ENCODE data around the gene SKOR2.

SKOR2 gene

DNA sequence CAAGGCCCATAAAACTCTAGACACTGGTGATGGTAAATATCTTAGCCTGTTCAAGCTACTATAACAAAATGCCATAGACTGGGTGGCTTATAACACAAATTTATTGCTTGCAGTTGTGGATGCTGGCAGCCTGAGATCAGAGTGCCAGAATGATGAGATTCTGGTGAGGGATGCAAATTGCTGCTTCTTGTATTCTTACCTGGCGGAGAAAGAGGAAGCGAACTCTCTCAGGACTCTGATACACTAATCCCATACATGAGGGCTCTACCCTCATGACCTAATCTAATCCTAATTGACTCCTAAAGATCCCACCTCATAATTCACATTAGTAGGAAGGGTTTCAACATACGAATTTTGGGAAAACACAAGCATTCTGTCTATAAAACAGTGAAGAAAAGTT is 70.7 kb downstream of the SKOR2 start:
- no peaks in the 10 kb centered on the region for H3K4me1 ChIP-seq (ENCODE audit: low read length)
- no peaks in the 10 kb centered on the region for H3K9me3 ChIP-seq (replicated peaks; ENCODE audit: insufficient read depth, low read length)
- H3K27me3 ChIP-seq (replicated peaks; ENCODE audit: insufficient read depth, low read length): no peaks in the 10 kb centered on the region
- no peak overlapping the region for H2AFZ ChIP-seq (ENCODE audit: low read length)
- H3K9me2 ChIP-seq (replicated peaks; ENCODE audit: insufficient read depth, low read length): no peaks in the 10 kb centered on the region
- no peak overlapping the region for H3K27ac ChIP-seq (ENCODE audit: low read length)
- no peaks in the 10 kb centered on the region for H4K20me1 ChIP-seq (ENCODE audit: insufficient read depth, low read length)
- H3K4me2 ChIP-seq (ENCODE audit: low read depth, low read length): no peak overlapping the region
- H3F3A ChIP-seq (ENCODE audit: insufficient read depth, low read length): no peaks in the 10 kb centered on the region
- no peak overlapping the region for H3K4me3 ChIP-seq (ENCODE audit: low read length)
- no peaks in the 10 kb centered on the region for H3K36me3 ChIP-seq (replicated peaks; ENCODE audit: insufficient read depth, low read length)
- TF ChIP-seq, protein P1, sequence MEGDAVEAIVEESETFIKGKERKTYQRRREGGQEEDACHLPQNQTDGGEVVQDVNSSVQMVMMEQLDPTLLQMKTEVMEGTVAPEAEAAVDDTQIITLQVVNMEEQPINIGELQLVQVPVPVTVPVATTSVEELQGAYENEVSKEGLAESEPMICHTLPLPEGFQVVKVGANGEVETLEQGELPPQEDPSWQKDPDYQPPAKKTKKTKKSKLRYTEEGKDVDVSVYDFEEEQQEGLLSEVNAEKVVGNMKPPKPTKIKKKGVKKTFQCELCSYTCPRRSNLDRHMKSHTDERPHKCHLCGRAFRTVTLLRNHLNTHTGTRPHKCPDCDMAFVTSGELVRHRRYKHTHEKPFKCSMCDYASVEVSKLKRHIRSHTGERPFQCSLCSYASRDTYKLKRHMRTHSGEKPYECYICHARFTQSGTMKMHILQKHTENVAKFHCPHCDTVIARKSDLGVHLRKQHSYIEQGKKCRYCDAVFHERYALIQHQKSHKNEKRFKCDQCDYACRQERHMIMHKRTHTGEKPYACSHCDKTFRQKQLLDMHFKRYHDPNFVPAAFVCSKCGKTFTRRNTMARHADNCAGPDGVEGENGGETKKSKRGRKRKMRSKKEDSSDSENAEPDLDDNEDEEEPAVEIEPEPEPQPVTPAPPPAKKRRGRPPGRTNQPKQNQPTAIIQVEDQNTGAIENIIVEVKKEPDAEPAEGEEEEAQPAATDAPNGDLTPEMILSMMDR (IDR thresholded peaks at IDR 0.05; ENCODE audit: low read length): no peak
- TF ChIP-seq EZH2phosphoT487 (IDR thresholded peaks at IDR 0.05; ENCODE audit: low read length): no peak
- no peak for TF ChIP-seq EZH2 (optimal IDR thresholded peaks at IDR 0.05; ENCODE audit: low read depth, low read length)
- DNase-seq: no peak
- H3K79me2 ChIP-seq (ENCODE audit: low read length): peaks cover 4% of the 10 kb centered on the region
- no peak overlapping the region for H3K9ac ChIP-seq (ENCODE audit: low read length)

GRCh38 chr18:47179520-47179919 is 71.9 kb downstream of the SKOR2 start:
- no peak for DNase-seq
- Histone ChIP-seq H3F3A (ENCODE audit: insufficient read depth, low read length) (no peaks in the 10 kb centered on the region), H3K4me2 (ENCODE audit: low read depth, low read length) (no peak overlapping the region), H2AFZ (ENCODE audit: low read length) (no peak overlapping the region), H3K4me1 (ENCODE audit: low read length) (peaks cover 4% of the 10 kb centered on the region), H3K9me2 (replicated peaks; ENCODE audit: insufficient read depth, low read length) (no peaks in the 10 kb centered on the region), H3K27ac (ENCODE audit: low read length) (no peak overlapping the region), H3K9ac (ENCODE audit: low read length) (no peak overlapping the region), H3K79me2 (ENCODE audit: low read length) (peaks cover 17% of the 10 kb centered on the region), H3K27me3 (replicated peaks; ENCODE audit: insufficient read depth, low read length) (no peaks in the 10 kb centered on the region), H3K9me3 (replicated peaks; ENCODE audit: insufficient read depth, low read length) (no peaks in the 10 kb centered on the region), H4K20me1 (ENCODE audit: insufficient read depth, low read length) (no peaks in the 10 kb centered on the region), H3K36me3 (replicated peaks; ENCODE audit: insufficient read depth, low read length) (no peaks in the 10 kb centered on the region), H3K4me3 (ENCODE audit: low read length) (no peak overlapping the region)
- TF ChIP-seq EZH2phosphoT487 (IDR thresholded peaks at IDR 0.05; ENCODE audit: low read length) (no peak), EZH2 (optimal IDR thresholded peaks at IDR 0.05; ENCODE audit: low read depth, low read length) (no peak)
- TF ChIP-seq, protein P1 (IDR thresholded peaks at IDR 0.05; ENCODE audit: low read length): no peak

GRCh38 chr18:47175898-47176575 is 75.4 kb downstream of the SKOR2 start, which contains the start of gene IER3IP1:
Gene IER3IP1 (minus strand): TSS chr18:47176364. CDS start chr18:47176277, 87 bp downstream.
- H3K4me3 ChIP-seq (ENCODE audit: low read length): peak within 1 kb of the TSS; percentile 99
- peaks cover 51% of the 10 kb centered on the region for H3K79me2 ChIP-seq (ENCODE audit: low read length)

More at GRCh38 chr18:47175898-47176575, 75.4 kb downstream of the SKOR2 start, which contains the start of gene IER3IP1:
- DNase-seq: peak; percentile 90
- no peaks in the 10 kb centered on the region for H3K36me3 ChIP-seq (replicated peaks; ENCODE audit: insufficient read depth, low read length)
- H3K27me3 ChIP-seq (replicated peaks; ENCODE audit: insufficient read depth, low read length): no peaks in the 10 kb centered on the region
- no peaks in the 10 kb centered on the region for H3F3A ChIP-seq (ENCODE audit: insufficient read depth, low read length)
- peak within 1 kb of the TSS; percentile 53; the same call in 1 of the 2 replicates for H3K27ac ChIP-seq (ENCODE audit: low read length)
- H3K9ac ChIP-seq (ENCODE audit: low read length): peak within 1 kb of the TSS; percentile 98
- no peak for TF ChIP-seq EZH2phosphoT487 (IDR thresholded peaks at IDR 0.05; ENCODE audit: low read length)
- TF ChIP-seq, protein P1 (IDR thresholded peaks at IDR 0.05; ENCODE audit: low read length): peak; percentile 10; the same call in 1 of the 2 replicates
- H2AFZ ChIP-seq (ENCODE audit: low read length): peak within 1 kb of the TSS; percentile 97
- H3K4me2 ChIP-seq (ENCODE audit: low read depth, low read length): peak within 1 kb of the TSS; percentile 61
- no peaks in the 10 kb centered on the region for H3K9me2 ChIP-seq (replicated peaks; ENCODE audit: insufficient read depth, low read length)
- peaks cover 5% of the 10 kb centered on the region for H3K4me1 ChIP-seq (ENCODE audit: low read length)
- H4K20me1 ChIP-seq (ENCODE audit: insufficient read depth, low read length): 0 out of 2 replicates have a peak, but pooled peaks cover 3% of the 10 kb centered on the region
- no peaks in the 10 kb centered on the region for H3K9me3 ChIP-seq (replicated peaks; ENCODE audit: insufficient read depth, low read length)

All from MM.1S (cell line).